Kidney (tissue), 14 donors: ENCODE measurements around the gene APRT. TPM values are rescaled to one million over a fixed set of nuclear protein-coding genes. Genes with fewer than 3 reads are reported as not detected.
A peak's percentile ranks its signal among the peaks of the same experiment; 100 is the strongest.

ENCODE experiments used
- DNase-seq, 5 donors: peaks; one replicate each; pipeline ENCODE4 v3.0.0-alpha.2; 2013 to 2020
- FAIRE-seq: peaks from 2 replicates; lab custom pipeline; 2012; peaks lifted over from hg19 to GRCh38; lab: Jason Lieb, UNC
- H3K27ac ChIP-seq, 2 donors: one replicate each; pipeline ENCODE4 v1.7.0; 2013; ENCODE audit warnings: low read depth in 2 of 2, low read length in 2 of 2, inconsistent platforms in 1 of 2
- H3K27me3 ChIP-seq: one replicate; pipeline ENCODE4 v1.7.1; 2013; ENCODE audit warnings: low read length, inconsistent platforms; ENCODE audit not compliant: control insufficient read depth, insufficient read depth
- H3K36me3 ChIP-seq, 3 donors: one replicate each; pipeline versions ENCODE4 v1.7.0 to v1.7.1; 2013; ENCODE audit warnings: low read length in 3 of 3, control low read depth in 1 of 3, inconsistent platforms in 1 of 3; ENCODE audit not compliant: insufficient read depth in 3 of 3, control insufficient read depth in 2 of 3
- H3K4me1 ChIP-seq, 3 donors: one replicate each; pipeline versions ENCODE4 v1.7.0 to v1.7.1; 2013; ENCODE audit warnings: low read length in 3 of 3, inconsistent platforms in 1 of 3, low read depth in 1 of 3; ENCODE audit not compliant: control insufficient read depth in 2 of 3, insufficient read depth in 2 of 3
- H3K4me3 ChIP-seq, 3 donors: one replicate each; pipeline versions ENCODE4 v1.7.0 to v1.8.1; 2013; ENCODE audit warnings: low read length in 3 of 3, control low read depth in 1 of 3, inconsistent platforms in 1 of 3
- H3K9ac ChIP-seq, 3 donors: one replicate each; pipeline versions ENCODE4 v1.7.0 to v1.7.1; 2013; ENCODE audit warnings: low read length in 3 of 3, control low read depth in 1 of 3, inconsistent platforms in 1 of 3
- H3K9me3 ChIP-seq, 3 donors: one replicate each; pipeline versions ENCODE4 v1.7.0 to v1.7.1; 2013; ENCODE audit warnings: low read length in 3 of 3, control low read depth in 1 of 3, inconsistent platforms in 1 of 3; ENCODE audit not compliant: control insufficient read depth in 2 of 3, insufficient read depth in 1 of 3
- CTCF ChIP-seq: IDR thresholded peaks from 3 replicates; pipeline ENCODE4 v1.5.1; 2012; ENCODE audit warnings: mild to moderate bottlenecking, moderate library complexity, borderline replicate concordance; ENCODE audit not compliant: insufficient read depth; ENCODE audit errors: extremely low read depth
- intact Hi-C: fragments of 100-400 bp; cut with DNase I; formaldehyde crosslinking; loops from one replicate; pipeline ENCODE4 v1.11.1; 2022
- polyA plus RNA-seq: library from polyadenylated mRNA; stranded (reverse); fragments of 350-450 nt; fragmentation: Illumina TruSeq; extraction: RNeasy Lipid Tissue Mini Kit (QIAGEN cat#74804); gene quantifications from one replicate; pipeline ENCODE4 v1.2.3, GENCODE V29; 2014; ENCODE audit warnings: low read depth, low replicate concordance; ENCODE audit not compliant: insufficient read depth
- total RNA-seq: library from RNA; stranded (reverse); fragmentation: NEBNext Ultra II Directional; extraction: Animal tissue kit (Norgen Biotek cat#: 25700); gene quantifications from one replicate; pipeline ENCODE4 v1.2.1, GENCODE V29; 2021
- donor health status: control.
- donor health status: control.
- donor health status: control.
- donor health status: control.
- donor health status: control.
- donor health status: DM: yes; HTN: yes; CAD: no.
- donor health status: Normal renal cell carcinoma (clear cell type).

Gene APRT
- total and polyA plus RNA-seq, 2 donors from 2014 or later, result 105 to 204 TPM

GRCh38 chr16:88800277-88800592 is 11.5 kb downstream of the APRT start:
- no peak overlapping the region for H3K4me3 ChIP-seq
- no peak overlapping the region for H3K9ac ChIP-seq
- no peaks in the 10 kb centered on the region for H3K36me3 ChIP-seq
- H3K27ac ChIP-seq, result no peak overlapping the region
- FAIRE-seq, result no peak
- no peaks in the 10 kb centered on the region for H3K27me3 ChIP-seq
- no peaks in the 10 kb centered on the region for H3K9me3 ChIP-seq
- peaks cover 0 to 3% (median 0%) of the 10 kb centered on the region in 3 donors for H3K4me1 ChIP-seq
- TF ChIP-seq CTCF, result no peak
- no peak for DNase-seq
- intact Hi-C loops, result no loop called here

- Histone ChIP-seq H3K36me3 (no peaks in the 10 kb centered on the region), H3K4me3 (no peak overlapping the region), H3K9ac (no peak overlapping the region), H3K27me3 (no peaks in the 10 kb centered on the region), H3K27ac (no peak overlapping the region), H3K4me1 (peaks cover 0 to 3% (median 0%) of the 10 kb centered on the region in 3 donors), H3K9me3 (no peaks in the 10 kb centered on the region)
- FAIRE-seq (no peak), DNase-seq (peak in 1 of 5 donors; percentile 52)
- intact Hi-C loops, result no loop called here
- TF ChIP-seq CTCF, result no peak
Observed at GRCh38 chr16:88799569-88800276, 12.0 kb downstream of the APRT start.

GRCh38 chr16:88798772-88799455 is 12.8 kb downstream of the APRT start:
- FAIRE-seq, result no peak
- Histone ChIP-seq H3K36me3 (no peaks in the 10 kb centered on the region), H3K9me3 (no peaks in the 10 kb centered on the region), H3K4me1 (no peaks in the 10 kb centered on the region), H3K4me3 (no peak overlapping the region), H3K9ac (no peak overlapping the region), H3K27me3 (no peaks in the 10 kb centered on the region), H3K27ac (no peak overlapping the region)
- no peak for DNase-seq
- no peak for TF ChIP-seq CTCF
- intact Hi-C loops, result no loop called here
